ENCODE data around the gene FCRL5. TPM values are rescaled to one million over a fixed set of nuclear protein-coding genes. Genes with fewer than 3 reads are reported as not detected.

FCRL5 gene
- total RNA-seq, 1 experiment from 2014 or later = 0.93 TPM

- DNase-seq = no peak
- H2AFZ ChIP-seq (ENCODE audit: low read length) = no peak overlapping the region
- no peaks in the 10 kb centered on the region for H3K27me3 ChIP-seq (ENCODE audit: low read length)
- H3K9me2 ChIP-seq (replicated peaks; ENCODE audit: insufficient read depth, low read length) = no peaks in the 10 kb centered on the region
- H3K9ac ChIP-seq (ENCODE audit: low read length) = no peak overlapping the region
- H3K4me3 ChIP-seq (ENCODE audit: low read length) = no peak overlapping the region
- no peaks in the 10 kb centered on the region for H3K36me3 ChIP-seq (ENCODE audit: insufficient read depth, low read length)
- H3K27ac ChIP-seq (ENCODE audit: low read length) = no peak overlapping the region
- H4K20me1 ChIP-seq (ENCODE audit: insufficient read depth, low read depth, low read length) = no peaks in the 10 kb centered on the region
- H3K4me1 ChIP-seq (ENCODE audit: low read length) = no peaks in the 10 kb centered on the region
- no peaks in the 10 kb centered on the region for H3K79me2 ChIP-seq (ENCODE audit: low read length)
- H3K9me3 ChIP-seq (ENCODE audit: low read length) = no peaks in the 10 kb centered on the region
- no peak overlapping the region for H3K4me2 ChIP-seq (ENCODE audit: low read depth, low read length, poor library complexity, severe bottlenecking)
Measured at GRCh38 chr1:157469300-157469699, 83.0 kb downstream of the FCRL5 start.

GRCh38 chr1:157466011-157466410 lies 86.3 kb downstream of the FCRL5 start:
- no peaks in the 10 kb centered on the region for H3K9me2 ChIP-seq (replicated peaks; ENCODE audit: insufficient read depth, low read length)
- no peak overlapping the region for H3K4me3 ChIP-seq (ENCODE audit: low read length)
- H3K4me1 ChIP-seq (ENCODE audit: low read length) = no peaks in the 10 kb centered on the region
- no peak overlapping the region for H3K4me2 ChIP-seq (ENCODE audit: low read depth, low read length, poor library complexity, severe bottlenecking)
- H2AFZ ChIP-seq (ENCODE audit: low read length) = no peak overlapping the region
- H3K36me3 ChIP-seq (ENCODE audit: insufficient read depth, low read length) = no peaks in the 10 kb centered on the region
- H4K20me1 ChIP-seq (ENCODE audit: insufficient read depth, low read depth, low read length) = no peaks in the 10 kb centered on the region
- H3K9ac ChIP-seq (ENCODE audit: low read length) = no peak overlapping the region
- no peaks in the 10 kb centered on the region for H3K27me3 ChIP-seq (ENCODE audit: low read length)
- H3K79me2 ChIP-seq (ENCODE audit: low read length) = no peaks in the 10 kb centered on the region
- no peaks in the 10 kb centered on the region for H3K9me3 ChIP-seq (ENCODE audit: low read length)
- no peak for DNase-seq
- no peak overlapping the region for H3K27ac ChIP-seq (ENCODE audit: low read length)

Other genes with a start within 250 kb of the FCRL5 start
- 0.11 TPM in 1 of 2 replicates, not detected in the other for gene FCRL4, start 45.6 kb upstream of the FCRL5 start, total RNA-seq (2014; rRNA removed; shearing (Covaris generic); ENCODE audit: low replicate concordance)
- gene FCRL3, start 148.3 kb upstream of the FCRL5 start, total RNA-seq (2014; rRNA removed; shearing (Covaris generic); ENCODE audit: low replicate concordance) = 24.7 and 45.8 TPM in 2 replicates
- 136 and 168 TPM in 2 replicates for gene FCRL2, start 224.6 kb upstream of the FCRL5 start, total RNA-seq (2014; rRNA removed; shearing (Covaris generic); ENCODE audit: low replicate concordance)